Skeletal muscle cell (primary cell): ENCODE results near the gene TERT.
"Not testable (repeated sequence)": the region's sequence is repeated elsewhere in the genome, so short reads cannot be mapped to it uniquely, and the experiment has no call there.

ENCODE experiments used
- DNase-seq: peaks from one replicate; pipeline ENCODE4 v3.0.0-alpha.2; 2010; ENCODE audit warnings: low read depth
- H3K4me3 ChIP-seq: 2 replicates; pipeline ENCODE4 v1.5.1; 2011; ENCODE audit warnings: low read depth, mild to moderate bottlenecking, control low read depth, low read length, moderate library complexity

Gene TERT

DNA sequence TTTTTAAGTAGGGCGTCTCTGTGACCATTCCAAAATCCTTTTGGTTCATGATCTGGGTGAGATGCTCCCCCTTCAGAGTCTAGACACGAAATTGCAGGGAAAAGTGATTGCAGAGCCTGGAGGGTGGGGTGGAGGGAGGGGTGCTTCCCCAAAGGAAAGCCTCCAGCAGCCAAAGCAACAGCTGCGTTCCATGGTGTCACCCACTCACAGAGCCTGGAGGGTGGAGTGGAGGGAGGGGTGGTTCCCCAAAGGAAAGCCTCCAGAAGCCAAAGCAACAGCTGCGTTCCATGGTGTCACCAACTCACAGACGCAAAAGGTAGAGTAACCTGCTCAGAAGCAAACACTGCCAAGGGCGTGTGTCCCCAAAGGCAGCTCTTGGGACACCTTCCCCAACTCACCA is 47.1 kb downstream of the TERT start:
- no peak overlapping the region for H3K4me3 ChIP-seq

DNA sequence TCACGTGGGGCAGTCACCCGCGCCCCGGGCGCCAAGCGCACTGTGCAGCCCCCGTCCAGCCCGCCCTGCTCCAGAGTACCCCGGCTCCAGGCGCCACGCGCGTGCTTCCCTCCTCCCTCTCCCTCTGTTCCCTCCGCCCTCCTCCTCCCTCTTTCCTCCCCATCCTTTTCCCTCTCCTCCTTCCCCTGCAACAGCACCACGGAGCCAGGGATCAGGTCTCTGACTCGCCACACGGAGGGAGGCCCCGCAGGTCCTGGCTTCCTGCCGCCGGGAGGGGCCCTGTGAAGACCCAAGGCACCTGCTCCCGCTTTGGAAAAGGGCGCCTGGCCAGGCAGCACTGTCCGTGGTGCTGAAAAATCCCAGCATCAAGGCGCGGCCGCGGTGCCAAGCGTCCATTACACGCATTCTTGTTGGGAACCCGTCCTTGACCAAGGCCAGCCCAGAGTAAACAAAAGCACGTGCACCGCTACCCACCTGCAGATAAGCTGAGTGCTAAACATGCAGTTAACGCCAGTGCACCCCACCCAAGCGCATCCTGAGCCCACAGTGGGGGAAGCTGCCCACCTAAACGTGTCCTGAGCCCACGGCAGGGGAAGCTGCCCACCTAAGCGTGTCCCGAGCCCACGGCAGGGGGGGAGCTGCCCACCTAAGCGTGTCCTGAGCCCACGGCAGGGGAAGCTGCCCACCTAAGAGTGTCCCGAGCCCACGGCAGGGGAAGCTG is 48.0 kb downstream of the TERT start:
- no peak overlapping the region for H3K4me3 ChIP-seq
- DNase-seq, result no peak

More for the DNA sequence above, 47.1 kb downstream of the TERT start:
- DNase-seq, result no peak

DNA sequence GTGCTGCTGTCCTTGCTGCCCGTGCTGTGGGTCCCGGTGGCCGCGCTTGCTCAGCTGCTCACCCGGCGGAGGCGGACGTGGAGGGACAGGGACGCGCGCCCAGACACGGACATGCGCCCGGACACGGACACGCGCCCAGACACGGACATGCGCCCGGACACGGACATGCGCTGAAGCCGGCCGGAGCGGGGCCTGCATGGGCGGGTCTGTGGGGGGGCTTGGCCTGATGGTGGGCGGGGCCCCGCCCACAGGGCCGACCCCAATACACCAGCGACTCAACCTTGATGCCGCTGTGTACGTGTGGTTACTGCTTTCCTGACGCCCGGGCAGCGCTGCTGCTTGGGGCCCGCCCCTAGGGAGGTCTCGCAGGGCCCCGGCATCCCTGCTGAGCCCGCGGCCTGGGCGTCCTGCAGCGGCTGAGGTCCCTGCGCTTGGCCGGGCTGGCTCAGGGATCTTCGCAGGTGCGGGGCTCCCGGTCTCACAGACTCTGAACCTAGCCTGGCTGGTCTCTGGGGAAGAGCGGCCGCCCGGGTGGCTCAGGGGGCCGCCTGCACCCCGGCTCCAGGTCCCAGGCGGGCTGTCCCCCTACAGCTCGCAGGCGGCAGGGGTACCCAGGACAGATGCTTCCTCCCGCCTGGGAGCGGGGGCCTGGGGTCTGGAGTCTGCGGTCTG is 48.8 kb downstream of the TERT start:
- no peak for DNase-seq

DNA sequence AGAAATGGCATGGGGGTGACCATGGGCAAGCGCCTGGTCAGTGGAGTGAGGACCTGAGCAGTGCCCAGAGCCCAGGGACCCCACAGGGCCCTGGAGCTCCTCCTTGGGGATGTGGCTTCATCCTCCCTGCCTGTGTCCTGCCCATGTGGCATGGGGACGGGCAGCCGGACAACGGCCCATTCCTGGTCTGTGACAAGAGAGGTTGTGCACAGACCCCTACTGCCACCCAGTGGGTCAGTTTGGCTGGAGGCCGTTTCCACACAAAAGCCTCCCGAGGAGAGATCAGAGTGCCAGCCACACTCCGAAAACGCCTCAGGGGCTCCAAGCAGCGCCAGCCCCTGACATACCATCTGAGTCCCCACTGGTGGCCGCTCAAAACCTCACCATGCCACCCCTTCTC is 49.9 kb downstream of the TERT start:
- no peak for DNase-seq

More for the DNA sequence above, 48.8 kb downstream of the TERT start:
- no peak overlapping the region for H3K4me3 ChIP-seq

DNA sequence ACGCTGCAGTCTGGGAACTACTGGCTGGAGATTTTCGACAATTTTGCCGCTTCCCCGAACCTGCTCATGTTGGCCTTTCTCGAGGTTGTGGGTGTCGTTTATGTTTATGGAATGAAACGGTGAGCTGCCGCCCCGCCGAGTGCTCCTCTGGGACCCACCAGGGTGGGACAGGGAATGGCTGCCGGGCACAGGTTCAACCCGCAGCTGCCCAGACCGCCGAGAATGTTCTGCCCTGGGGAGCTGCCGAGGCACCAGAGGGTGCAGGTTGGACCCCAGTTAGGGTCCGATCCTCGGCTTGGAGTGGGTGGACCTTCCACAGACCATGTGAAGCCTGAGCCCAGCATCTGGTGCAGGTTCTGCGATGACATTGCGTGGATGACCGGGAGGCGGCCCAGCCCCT is 50.6 kb downstream of the TERT start:
- no peak overlapping the region for H3K4me3 ChIP-seq
- no peak for DNase-seq

More for the DNA sequence above, 49.9 kb downstream of the TERT start:
- H3K4me3 ChIP-seq, result no peak overlapping the region

DNA sequence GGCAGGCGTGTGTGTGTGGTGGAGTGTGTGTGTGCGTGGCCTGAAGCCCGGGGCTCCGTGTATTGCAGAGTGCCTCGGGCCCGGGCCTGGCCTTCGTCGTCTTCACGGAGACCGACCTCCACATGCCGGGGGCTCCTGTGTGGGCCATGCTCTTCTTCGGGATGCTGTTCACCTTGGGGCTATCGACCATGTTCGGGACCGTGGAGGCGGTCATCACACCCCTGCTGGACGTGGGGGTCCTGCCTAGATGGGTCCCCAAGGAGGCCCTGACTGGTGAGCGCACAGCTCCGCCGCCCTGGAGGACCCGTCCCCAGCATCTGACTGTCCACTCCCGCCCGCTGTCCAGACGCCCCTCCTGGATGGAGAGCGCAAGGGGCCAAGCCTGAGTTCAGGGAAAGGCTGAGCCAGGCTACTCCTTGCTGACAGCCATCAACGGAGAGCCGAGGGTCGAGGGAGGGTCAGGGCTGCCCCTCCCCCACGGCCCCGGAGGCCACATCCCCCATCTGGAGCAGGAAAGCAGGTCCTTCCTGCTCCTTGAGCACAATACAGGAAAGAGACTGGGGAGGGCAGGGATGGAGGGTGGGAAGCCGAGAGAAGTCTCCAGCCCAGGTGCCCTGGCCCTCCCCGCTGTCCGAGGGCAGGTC is 51.3 kb downstream of the TERT start:
- H3K4me3 ChIP-seq, result no peak overlapping the region

DNA sequence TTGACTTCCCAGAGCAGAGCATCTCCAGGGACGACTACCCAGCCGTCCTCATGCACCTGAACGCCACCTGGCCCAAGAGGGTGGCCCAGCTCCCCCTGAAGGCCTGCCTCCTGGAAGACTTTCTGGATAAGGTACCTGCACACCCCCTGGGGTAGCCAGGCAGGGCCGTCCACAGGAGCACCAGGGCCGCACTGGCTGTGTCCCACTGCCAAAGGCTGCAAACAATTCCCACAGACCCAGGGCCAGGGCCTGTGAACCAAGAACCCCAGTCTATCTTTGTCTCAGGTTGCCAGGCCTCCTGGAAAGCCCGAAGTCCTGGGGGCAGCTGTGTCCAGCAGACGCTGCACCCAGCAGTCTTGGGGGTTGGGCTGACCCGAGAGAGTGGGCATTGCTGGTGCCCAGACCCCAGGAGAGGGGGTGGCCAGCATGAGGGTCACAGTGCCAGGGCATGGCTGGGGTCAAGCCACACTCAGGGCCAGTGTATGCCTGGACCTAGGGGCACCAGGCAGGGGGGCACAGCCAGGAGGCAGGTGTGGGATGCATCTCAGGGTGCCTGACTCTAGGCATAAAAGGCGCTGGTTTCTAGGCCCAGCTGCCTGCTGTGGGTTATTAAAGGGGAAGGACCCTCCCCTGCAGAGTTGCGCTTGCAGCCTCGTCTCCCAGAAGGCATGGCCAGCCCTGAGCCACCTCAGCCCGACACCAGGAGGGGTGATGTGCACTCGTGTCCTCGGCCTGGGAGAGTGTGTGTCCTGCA is 52.0 kb downstream of the TERT start:
- no peak overlapping the region for H3K4me3 ChIP-seq
- DNase-seq, result no peak

More for the DNA sequence above, 51.3 kb downstream of the TERT start:
- DNase-seq, result no peak

DNA sequence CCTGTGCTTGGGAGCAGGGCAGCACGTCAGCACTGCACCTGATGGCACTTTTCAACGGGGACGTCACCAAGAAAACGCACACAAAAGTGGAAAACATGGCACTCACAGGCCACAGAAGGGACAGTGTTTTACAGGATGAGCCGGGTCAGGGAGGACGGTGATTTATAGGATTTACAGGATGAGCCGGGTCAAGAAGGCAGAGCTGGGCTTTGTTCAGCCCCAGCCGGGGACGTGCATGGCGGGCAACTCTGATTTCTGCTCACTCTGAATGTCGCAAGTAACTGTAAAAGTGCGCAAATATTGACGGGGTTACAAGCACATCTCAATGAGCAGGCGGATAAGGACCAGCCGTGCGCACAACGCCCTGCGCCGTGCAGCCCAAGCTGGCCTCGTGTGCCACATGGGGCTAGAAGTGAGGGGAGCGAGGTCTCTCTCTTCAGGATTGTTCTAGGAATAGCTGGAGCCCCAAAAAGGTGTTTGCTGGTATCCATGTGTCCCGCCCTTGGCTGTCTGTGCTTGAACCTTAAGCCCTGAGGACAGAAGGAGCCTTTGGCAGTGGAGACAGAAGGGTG is 53.3 kb downstream of the TERT start:
- no peak overlapping the region for H3K4me3 ChIP-seq
- no peak for DNase-seq

DNA sequence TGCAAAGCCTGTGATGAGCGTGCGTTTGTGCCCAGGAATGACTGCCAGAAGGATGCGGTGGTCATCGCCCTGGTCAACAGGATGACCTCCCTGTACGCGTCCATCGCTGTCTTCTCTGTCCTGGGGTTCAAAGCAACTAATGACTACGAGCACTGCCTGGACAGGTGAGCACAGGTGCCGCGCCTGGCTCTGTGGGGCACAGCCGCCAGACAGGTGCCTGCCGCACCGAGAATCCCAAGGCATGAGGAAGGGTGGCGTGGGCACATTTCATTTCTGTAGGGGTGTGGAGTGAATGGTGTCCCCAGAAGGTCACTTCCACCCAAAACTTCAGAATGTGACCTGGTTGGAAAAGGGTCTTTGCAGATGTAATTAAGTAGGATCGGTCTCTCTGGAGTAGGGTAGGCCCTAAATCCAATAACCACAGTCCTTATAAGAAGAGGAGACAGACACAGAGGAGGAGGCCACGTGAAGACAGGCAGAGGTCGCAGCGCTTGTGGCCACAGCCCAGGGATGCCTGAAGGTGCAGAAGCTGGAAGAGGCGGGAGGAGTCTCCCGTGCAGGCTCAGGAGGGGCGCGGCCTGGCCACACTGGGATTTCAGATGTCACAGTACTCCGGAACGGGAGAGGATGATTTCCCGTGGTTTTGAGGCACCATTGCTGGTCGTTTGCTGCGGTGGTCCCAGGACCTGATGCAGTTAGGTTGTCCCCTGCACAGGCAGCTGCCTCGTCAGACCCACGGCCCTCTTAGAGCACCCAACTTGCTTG is 54.2 kb downstream of the TERT start:
- DNase-seq, result no peak
- no peak overlapping the region for H3K4me3 ChIP-seq

DNA sequence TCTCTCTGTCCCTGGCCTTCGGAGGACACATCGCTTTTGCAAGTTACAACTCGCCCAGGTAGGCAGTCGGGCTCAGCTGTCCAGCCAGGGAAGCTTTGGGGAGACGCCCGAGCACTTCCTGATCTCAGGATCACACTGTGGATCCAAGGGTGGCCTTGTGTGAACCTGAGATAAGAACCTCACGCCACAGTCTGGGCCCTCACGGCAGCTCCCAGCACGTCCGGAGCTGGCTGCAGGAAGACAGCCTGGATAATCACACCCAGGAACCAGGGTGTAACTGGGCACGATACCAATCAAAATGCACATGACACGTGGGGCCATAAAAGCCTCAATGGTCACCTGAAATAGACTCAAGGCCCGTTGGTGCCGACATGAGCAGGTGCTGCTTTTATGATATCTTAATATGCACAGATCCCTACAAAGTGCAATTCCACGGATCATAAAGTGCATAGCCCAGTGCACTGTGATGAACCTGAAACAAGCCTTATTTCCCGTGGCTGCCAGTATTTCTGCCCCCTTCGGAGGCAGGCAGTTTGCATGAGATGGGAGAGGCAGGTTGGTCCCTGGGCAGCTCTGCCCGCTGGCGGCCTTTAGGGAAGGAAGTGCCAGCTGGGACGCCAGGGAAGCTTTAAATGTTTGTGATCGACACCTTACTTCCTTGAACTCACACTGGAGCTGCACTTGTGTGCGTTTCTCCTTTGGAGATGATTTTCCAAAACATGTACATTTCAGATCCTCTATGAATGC is 55.2 kb downstream of the TERT start:
- H3K4me3 ChIP-seq, result no peak overlapping the region
- DNase-seq, result no peak

DNA sequence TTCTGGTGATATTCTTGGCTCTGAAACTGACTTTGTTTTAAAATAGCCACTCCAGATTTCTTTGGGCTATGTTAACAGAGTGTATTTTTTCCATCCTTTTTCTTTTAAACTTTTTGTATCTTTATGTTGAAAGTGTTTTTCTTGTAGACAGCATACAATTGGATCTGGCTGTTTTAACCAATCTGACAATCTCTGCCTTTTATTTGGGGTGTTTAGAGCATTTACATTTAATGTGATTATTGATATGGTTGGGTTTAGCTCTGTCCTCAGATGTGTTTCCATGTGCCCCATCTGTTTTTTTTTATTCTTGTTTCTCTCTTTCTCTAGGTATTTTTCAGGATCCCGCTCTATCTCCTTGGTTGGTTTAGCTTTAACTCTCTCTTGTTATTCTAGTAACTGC is 59.0 kb downstream of the TERT start:
- no peak for DNase-seq
- H3K4me3 ChIP-seq, result no peak overlapping the region

DNA sequence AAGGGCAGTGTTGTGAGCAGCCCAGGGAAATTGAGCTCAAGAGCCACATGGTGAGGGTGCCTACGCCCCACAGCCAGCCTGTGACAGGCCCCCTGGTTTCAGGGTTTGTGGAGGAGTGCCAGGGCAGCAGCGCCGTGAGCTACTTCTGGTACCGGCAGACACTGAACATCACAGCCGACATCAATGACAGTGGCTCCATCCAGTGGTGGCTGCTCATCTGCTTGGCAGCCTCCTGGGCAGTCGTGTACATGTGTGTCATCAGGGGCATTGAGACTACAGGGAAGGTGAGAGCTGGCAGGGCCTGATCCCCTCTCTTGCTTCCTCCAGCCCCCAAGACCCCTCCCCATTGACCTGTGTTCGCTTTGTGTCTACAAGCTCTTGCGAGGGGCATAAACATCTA is 59.5 kb downstream of the TERT start:
- DNase-seq, result no peak
- no peak overlapping the region for H3K4me3 ChIP-seq

DNA sequence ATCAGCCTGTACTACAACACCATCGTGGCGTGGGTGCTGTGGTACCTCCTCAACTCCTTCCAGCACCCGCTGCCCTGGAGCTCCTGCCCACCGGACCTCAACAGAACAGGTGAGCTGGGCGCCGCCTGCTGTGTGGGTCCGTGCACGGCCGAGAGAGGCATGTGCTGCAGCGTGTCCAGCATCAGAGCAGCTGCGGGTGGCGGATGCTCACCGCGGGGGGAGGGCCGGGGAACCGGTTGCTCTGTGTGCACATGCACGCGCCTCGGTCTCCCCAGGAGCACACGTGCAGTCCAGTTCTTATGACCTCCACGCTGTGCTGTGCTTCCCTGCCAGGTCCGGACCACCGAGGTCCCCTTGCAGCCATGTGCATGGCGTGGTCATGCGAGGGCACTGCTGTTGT is 62.1 kb downstream of the TERT start:
- DNase-seq, result no peak
- no peak overlapping the region for H3K4me3 ChIP-seq

DNA sequence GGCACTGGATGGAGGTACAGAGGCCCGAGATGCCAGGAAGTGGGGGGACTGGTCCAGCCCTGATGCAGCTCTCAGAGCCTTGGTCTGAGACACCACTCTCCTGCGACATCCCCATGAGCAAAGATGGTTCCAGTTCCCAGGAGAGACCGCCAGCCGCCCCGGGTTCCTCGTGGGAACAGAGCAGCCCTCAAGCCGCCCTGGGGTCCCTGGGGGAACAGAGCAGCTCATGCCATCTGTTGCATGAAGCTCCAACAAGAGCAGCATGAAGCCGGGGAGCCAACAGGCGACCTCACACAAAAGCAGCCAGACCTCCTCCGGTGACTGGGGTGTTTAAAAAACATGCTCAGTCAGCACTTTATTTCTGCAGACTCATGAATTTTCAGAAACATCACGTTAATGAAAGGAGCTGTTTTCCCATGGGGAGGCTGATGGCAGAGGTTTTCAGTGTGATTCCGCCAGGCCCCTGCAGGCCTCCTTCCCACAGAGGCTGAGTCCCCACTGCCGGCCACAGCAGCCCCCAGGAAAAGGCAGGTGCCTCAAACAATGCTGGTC is 63.4 kb downstream of the TERT start:
- no peak for DNase-seq
- H3K4me3 ChIP-seq, result no peak overlapping the region

DNA sequence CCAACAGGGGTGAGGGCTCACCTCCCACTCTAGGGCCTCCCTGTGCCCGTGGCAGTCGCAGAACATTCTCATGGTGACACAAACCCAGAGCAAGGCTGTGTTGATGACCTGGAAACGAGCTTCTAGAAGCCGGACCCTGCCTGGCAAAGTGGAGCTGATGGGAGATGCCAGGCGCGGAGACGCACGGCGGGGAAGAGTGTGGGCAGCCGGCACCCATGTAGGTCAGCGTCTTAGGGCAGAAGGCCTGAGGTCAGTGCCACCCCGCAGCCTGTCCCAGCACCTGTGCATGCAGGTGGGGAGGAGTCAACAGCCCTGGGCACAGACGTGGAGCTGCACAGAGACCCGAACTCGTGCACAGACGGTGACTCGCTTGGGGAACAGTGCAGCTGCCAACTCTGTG is 64.3 kb downstream of the TERT start:
- no peak for DNase-seq
- H3K4me3 ChIP-seq, result no peak overlapping the region

DNA sequence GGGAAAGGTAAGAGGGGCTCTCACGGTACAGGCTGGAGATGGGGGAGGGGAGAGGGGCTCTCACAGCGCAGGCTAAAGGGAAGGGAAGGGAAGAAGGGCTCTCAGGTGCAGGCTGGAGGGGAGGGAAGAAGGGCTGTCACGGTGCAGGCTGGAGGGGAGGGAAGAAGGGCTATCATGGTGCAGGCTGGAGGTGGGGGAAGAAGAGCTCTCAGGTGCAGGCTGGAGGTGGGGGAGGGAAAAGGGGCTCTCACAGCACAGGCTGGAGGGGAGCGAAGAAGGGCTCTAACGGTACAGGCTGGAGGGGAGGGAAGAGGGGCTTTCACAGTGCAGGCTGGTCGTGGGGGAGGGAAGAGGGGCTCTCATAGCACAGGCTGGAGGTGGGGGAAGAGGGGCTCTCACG is 65.0 kb downstream of the TERT start:
- DNase-seq, result no peak

DNA sequence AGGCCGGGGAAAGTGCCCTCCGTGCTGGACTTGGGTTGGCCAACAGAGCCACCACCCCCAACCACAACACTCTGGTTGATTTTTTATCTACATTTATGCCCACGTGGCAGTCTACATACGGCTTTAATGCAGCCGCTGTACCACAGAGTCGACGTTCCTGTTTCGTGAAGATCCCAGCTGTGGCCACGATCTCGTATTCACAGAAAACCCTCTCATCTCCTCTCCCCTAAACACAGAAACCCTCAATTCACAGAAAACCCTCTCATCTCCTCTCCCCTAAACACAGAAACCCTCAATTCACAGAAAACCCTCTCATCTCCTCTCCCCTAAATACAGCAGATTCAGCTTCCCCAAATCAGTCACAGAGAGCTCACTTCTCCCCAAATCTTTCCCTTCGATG is 65.8 kb downstream of the TERT start:
- not testable (repeated sequence) for H3K4me3 ChIP-seq, DNase-seq

More for the DNA sequence above, 65.0 kb downstream of the TERT start:
- H3K4me3 ChIP-seq, result no peak overlapping the region

DNA sequence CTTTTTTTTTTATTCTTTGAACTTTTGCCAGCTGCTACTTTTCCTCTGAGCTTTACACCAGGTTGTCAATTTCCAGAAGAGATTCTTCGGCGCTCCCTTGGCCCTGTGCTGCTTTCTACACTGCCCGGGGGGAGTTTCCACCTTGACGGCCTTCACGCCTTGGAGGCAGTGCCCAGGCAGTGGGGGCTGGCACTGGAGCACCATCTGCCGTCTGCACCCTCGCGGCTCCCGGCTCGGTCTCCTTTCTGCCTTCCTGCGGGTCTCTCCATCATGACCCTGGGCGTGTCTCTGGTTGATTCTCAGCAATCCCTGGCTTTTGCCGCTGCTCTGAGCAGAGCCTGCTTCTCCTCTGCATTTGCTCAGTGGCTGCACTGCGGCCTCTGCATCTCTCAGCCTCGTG is 66.7 kb downstream of the TERT start:
- no peak overlapping the region for H3K4me3 ChIP-seq
- no peak for DNase-seq
